ENCODE measurements around the gene DMD.

DNA sequence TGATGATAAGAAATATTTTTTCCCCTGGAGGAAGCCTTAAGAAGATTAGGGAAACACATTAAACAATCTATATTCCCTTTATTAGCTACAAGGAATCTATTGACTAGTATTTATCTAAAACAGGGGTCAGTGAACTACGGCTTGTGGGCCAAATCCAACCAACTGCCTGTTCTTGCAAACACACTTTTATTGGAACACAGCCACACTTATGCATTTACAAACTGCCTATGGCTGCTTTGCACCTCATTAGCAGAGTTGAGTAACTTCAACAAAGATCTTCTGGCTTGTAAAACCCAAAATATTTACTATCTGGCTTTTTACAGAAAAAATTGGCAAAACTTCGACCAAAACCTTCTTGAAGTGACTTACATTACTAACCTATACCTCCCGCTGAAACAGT, 1405.6 kb downstream of the DMD start:
- TF ChIP-seq EZH2 (IDR thresholded peaks at IDR 0.05; ENCODE audit: insufficient read depth, low read length) = no peak
- TF ChIP-seq, protein P1, sequence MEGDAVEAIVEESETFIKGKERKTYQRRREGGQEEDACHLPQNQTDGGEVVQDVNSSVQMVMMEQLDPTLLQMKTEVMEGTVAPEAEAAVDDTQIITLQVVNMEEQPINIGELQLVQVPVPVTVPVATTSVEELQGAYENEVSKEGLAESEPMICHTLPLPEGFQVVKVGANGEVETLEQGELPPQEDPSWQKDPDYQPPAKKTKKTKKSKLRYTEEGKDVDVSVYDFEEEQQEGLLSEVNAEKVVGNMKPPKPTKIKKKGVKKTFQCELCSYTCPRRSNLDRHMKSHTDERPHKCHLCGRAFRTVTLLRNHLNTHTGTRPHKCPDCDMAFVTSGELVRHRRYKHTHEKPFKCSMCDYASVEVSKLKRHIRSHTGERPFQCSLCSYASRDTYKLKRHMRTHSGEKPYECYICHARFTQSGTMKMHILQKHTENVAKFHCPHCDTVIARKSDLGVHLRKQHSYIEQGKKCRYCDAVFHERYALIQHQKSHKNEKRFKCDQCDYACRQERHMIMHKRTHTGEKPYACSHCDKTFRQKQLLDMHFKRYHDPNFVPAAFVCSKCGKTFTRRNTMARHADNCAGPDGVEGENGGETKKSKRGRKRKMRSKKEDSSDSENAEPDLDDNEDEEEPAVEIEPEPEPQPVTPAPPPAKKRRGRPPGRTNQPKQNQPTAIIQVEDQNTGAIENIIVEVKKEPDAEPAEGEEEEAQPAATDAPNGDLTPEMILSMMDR (IDR thresholded peaks at IDR 0.05; ENCODE audit: insufficient read depth, low read depth, low read length) = no peak

Measured in astrocyte (in vitro differentiated cells and primary cell).